SIG-M5 treated with dmso at 0.1 percent for 504 hours (cell line): ENCODE results near the gene SAP30BP.

Experiments used
- DNase-seq: peaks from one replicate; lab custom pipeline; 2025; ENCODE audit not compliant: unreplicated experiment; lab: John Stamatoyannopoulos, UW

Gene SAP30BP

DNA sequence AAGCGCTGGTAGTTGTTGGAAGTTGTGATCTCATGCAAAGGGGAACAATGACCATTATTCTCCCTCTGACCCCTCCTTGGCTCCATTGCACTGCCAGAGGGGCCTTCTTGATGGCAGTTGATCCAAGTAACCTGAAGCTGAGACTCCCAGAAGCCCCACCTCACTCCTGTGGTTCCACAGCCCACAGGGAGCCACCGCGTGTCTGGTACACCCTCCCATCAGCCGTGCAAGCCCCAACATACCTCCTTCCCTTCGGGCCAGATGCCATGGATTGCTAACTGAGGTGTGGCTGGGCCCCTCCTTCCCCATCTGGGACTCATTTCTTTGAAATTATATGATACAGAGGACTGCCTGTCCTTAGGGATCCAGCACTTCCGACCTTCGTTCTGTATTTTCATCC is 17.8 kb downstream of the SAP30BP start:
- no peak for DNase-seq

DNA sequence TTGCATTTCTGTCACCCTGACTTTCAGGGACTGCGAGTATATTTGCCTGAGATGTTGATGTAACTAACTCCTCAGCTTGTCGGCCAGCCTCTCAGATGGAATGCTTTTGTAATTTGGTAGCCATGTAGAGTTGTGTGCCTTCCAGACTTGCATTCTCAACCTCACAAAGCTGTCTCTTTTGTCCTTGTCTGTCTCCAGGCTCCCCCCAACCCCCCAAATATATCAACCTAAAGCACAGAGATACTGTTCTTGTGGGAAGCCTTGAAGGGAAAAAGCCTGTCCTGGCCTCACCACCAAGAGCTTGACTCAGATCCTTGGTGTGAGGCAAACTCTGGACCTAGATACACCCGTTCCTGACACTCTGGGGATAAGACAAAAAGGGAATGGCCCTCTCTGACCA is 18.4 kb downstream of the SAP30BP start:
- DNase-seq = no peak

DNA sequence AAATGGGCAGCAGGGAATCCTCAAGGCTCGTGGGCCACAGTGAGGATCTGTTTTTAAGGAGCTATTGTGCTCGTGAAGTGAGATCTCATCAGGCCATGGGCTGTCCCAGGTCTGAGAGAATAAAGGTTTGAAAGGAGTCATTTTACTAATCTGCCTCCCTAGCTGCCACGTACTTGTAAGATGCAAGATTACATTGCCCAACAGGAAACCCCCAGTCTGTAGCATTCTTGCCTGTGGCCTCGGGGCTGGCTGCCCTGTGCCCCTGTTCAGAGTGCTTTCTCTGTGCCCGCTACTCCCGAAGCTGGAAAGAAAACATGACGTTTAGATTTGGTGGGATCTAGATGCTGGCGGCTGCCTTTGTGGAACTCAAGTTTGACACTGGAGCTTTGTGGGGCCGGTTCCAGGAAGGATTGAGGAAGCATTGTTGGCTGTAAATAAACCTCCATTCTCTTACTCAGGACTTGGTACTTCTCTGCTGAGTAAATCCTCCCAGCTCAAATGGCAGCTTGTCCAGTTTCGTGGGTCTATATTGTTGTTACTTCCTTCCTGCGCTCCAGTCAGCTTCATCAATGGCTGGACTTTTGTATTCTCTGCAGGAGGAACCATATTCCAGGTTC is 21.2 kb downstream of the SAP30BP start:
- peak; percentile 53 for DNase-seq

DNA sequence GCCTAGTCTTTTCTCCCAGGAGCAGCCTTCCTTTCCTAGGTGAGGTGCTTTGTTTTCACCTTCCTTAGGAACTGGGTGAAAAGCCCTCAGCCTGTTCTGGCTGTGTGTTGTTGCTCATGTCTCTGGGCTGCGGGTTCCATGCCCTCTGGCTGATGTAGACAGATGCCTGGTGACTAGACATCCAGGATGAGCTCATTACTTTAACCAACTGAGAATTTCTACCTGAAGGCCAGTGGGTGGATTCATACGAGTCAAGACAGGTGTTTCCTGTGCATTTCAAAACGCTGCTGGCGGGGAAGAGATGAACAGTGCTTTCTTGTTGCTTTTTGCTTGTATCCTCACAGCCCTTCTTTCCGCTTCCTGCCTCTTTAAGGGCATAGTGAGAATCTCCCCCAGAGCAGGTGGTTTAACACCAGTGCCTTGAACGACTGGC is 22.3 kb downstream of the SAP30BP start:
- DNase-seq = peak; percentile 44

DNA sequence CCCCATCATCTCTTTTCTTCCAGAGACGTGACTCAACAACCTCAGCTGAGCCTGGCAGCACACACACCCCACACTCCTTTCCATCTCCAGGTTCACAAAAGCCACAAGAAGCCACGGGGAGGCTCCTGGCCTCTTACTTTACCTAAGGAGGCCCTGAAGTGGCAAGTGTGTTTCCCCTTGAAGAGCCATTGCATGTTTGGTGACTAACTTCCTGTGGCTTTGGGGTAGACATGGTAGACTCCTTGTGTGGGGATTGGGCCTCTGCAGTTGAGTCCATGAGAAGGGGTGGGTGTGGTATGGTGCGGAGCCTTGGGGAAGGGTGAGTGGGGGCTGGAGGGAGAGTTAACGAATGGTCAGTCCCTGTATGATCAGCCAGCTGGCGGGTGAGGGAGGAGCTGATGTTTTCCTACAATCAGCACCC is 24.2 kb downstream of the SAP30BP start:
- peak; percentile 25 for DNase-seq

DNA sequence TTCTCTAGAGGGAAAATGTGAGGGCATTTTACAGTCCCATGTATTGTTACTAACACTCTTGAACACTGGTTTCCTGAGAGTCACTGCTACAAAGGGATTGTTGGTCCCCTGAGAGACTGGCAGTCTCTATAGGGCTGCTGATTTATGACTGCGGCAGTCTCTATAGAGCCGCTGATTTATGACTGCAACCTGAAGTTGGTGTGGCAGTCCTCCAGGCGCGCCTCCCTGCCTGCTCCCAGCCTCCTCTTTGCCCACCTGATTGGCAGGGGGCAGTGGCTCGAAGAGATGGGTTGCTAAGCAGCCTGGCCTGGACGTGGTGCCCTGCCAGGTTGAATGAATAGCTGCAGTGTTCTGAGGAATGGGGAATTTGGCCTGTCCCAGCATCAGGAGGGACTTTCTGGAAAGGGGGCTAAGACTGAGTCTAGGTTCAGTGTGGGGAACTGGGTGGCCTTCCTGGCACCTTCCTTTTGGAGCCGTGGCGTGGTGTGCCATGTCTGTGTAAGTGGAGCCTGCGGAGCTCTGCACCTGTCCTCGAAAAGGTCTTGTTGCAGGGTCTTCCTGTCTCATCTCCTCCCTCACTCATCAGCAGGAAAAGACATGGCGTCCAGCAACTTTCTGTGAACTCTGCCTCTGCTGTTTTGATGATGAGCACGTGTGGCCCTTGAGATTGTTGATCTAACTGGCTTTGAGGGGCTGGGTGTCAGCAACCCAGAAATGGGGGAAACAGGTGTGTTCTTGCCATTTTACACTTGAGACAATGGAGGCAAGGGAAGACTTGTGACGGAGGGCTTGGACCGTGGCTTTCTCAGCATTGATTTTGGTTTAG is 24.9 kb downstream of the SAP30BP start:
- no peak for DNase-seq

DNA sequence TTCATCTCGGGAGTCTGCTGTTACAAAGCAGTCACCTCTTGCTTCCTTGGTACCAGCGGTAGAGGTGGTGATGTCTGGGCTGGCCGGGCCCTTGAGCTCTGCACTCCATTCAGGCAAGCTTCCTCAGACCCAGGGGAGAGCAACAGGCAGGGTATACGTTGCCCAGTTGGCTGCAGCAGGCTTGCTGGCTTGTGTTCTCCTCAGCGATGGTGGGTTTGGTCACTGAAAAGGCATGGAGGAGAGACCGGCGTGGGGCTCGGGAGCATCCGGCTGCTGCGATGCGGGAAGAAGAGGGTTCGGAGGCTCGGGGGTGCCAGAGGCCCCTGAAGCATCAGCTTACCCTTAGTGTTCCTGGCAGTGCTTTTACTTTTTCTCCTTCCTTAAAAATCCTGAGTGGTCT is 25.8 kb downstream of the SAP30BP start:
- DNase-seq = no peak

DNA sequence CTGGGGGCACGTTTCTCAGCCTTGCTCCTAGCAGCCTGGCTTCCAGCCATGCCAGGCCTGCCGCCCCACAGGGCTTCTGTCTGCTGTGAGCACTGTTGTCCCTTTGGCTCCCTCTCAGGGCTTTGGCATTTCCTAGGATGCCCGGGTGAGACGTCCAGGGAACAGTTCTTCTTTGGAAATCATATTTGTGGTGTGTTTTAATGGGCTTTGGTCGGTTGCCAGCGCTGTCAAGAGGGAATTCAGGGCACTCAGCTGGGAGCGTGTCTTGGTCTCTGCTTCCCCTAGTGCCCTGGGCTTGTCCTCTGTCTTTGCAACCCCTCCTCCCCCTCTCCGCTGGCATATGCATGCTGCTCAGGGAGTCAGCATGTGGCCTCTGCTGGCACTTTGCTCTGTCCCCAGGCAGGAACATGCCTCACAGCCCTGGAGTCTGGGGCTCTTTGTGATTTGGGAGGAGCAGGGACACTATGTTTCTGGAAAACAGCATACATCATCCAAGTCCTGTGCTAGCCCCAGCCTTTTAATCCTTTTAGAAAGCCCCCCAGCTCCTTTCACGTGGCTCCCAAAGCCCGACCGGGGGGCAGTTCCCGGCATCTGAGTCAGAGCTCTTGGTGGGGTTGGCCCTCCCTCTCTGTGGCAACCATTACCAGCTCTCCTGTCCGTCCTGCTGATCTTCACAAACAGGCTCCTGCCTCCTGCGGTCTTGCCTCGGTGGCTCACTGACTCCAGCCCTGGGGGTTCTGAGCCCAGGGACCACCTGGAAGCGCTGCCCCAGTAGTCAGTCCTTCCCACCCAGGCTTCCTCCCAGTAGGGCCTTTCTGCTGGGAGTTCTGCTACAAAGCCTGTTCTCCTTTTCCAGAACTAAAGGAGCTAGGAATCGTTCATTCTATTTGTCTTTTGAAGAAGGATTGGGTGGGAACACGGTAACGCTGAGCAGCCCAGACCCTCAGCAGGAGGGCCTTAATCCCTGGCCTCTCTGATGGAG is 26.7 kb downstream of the SAP30BP start:
- DNase-seq = no peak

DNA sequence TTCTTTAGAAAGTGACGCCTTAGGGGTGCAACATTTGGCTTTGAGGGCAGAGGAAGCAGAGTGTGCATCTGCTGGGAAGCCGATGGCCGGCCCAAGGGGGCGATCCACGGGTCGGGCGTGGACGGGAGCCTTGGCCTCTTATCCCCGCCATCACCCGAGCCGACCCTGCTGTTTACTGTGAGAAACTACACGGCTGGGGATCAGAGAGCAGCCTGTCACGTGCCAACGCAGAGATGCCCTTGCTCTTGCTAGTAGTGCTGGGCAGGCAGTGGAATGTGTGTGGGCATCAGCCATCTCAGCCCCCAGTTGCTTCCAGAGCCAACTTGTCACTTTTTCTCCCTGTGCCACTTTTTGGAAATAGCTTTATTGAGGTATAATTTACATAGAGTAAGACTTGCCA is 27.4 kb downstream of the SAP30BP start:
- DNase-seq = no peak

DNA sequence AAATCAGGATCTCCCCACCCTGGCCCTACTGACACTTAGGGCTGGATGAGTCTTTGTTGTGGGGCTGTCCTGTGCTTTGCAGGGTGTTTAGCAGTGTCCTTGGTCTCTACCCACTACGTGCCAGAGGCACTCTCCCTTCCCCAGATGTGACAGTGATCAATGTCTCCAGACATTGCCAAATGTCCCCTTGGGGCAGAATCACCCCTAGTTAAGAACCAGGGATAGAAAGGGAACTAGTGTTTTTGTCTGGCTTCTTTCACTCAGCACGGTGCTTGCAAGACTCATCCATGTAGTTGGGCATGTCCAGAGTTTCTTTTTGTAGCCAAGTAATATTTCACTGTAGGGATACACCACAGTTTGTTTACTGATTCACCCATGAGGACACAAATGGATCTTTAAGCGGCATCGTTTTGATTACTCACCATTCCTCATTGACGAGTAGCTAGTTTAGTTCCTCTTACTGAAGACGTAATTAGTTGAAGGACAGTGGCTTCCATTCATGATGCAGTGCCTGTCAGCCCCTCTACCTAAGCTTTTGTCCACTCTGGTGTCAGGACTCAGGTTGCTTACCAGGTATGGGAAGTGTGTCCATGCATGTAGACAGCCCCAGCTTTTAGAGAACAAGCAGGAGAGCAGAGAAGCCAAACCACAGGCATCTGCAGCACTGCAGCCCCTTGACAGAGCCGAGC is 28.1 kb downstream of the SAP30BP start:
- no peak for DNase-seq

DNA sequence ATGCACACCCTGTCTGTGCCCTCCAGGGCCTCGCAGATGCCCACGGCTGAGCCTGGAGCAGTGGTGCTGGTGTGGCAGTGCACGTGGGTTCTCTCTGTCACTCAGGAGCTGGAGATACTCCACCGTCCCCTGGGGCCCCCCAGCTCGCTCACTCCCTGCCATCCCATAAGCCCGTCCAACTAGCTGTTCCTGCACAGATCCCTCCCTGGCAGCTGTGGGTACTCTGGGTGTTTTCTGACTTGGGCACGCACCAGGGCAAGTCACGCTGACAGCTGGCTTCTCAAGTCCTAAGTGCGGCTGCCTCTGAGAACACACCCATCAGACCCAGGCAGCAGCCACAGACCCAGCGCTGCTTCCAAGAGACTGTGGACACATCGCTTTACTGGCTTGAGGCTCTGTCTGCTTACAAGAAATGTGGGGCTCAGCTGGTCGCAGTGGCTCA is 28.7 kb downstream of the SAP30BP start:
- DNase-seq = no peak

DNA sequence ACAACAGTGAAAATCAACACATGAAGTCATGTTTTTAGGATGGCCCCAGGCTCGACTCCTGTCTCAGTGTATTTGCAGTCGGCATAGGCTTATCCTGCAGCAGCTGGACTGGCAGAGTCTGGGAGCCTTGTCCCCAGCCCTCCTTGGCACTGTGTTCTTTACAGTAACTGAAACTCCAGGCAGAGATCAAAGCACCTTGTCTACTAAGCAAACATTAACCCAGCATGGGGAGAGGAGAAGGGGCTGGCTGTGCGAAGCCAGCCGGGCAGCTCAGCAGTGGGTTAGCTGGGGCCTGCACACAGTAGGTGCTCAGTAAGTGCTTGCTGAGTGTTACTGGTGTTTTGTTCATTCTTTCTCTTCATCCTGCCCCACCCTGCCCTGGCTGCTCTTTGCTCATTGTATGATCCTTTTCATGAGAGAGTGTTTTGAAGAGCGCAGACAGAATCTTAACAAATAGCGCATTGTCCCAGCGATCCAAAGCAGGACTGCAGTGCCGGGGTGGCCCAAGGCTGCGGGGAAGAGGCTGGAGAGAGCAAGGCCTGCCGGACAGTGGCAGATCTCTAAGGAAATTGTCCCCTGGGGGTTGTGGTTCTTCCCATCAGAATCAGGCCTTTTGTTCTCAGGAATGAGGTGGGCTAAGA is 30.6 kb downstream of the SAP30BP start:
- no peak for DNase-seq

DNA sequence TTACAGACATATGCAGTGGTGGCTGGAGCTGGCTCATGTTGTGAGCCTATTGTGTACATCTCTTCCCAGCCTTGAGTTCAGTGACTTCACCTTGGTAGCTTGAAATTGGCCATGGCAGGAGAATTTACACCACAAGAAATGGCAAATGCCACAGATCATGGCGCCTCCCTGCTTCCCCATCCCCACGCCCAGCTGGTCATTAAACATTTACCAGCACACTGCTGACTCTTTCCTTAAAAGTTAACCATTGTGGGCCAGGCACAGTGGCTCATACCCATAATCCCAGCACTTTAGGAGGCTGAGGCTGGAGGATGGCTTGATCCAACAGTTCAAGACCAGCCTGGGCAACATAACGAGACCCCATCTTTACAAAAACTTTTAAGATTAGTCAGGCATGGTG is 31.5 kb downstream of the SAP30BP start:
- no peak for DNase-seq

DNA sequence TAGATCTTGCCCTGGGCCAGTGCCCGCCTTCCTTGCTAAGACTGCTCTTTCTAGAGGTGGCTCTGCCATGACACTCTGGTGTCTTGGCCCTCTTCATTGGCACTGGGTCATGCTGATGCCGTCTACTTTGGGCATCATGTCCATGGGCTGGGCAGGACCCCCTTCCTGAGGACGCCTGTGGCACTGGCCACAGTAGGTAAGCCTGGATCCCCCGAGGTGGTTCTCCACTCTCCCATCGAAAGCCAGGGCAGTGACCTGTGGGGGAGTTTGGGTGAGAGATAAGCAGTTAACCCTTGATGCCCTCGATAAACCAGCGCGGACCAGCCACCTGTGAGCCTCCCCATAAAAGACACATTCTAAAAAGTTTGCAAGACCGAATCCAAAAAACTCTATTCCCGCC is 34.1 kb downstream of the SAP30BP start:
- DNase-seq = no peak

DNA sequence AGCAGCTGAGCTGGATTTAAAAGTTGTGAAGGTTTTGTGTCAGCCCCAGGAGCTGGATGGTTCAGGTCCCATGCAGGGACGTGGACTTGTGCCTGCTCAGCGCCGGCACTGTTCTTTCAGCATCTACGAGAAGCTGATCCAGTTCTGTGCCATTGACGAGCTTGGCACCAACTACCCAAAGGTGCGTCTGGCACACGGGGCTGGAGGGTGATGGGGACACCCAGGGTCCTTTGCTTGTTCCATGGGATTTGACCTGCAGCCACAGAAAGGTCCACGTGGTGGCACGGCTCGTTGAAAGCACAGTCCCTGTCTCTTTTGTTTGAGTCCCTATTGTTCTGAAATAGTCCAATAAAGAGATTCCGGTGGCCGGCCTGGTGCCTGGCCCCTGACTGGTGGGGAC is 36.1 kb downstream of the SAP30BP start:
- no peak for DNase-seq

DNA sequence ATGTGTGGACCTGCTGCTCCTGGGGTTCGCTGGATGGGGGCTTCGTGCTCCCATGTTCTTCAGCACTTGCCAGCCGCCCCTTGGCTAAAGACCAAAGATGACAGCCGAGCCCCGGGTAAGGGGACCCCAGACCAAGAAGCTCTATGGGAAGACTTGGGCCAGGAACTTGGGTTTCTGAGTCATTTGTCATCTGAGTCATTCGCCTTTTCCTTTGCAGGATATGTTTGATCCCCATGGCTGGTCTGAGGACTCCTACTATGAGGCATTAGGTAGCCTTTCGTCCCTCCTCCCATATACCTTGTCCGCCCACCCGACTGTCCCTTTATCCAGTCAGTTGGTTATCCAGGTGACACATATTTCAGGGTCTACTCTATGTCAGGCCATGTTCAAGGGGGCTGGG is 36.5 kb downstream of the SAP30BP start:
- DNase-seq = no peak

DNA sequence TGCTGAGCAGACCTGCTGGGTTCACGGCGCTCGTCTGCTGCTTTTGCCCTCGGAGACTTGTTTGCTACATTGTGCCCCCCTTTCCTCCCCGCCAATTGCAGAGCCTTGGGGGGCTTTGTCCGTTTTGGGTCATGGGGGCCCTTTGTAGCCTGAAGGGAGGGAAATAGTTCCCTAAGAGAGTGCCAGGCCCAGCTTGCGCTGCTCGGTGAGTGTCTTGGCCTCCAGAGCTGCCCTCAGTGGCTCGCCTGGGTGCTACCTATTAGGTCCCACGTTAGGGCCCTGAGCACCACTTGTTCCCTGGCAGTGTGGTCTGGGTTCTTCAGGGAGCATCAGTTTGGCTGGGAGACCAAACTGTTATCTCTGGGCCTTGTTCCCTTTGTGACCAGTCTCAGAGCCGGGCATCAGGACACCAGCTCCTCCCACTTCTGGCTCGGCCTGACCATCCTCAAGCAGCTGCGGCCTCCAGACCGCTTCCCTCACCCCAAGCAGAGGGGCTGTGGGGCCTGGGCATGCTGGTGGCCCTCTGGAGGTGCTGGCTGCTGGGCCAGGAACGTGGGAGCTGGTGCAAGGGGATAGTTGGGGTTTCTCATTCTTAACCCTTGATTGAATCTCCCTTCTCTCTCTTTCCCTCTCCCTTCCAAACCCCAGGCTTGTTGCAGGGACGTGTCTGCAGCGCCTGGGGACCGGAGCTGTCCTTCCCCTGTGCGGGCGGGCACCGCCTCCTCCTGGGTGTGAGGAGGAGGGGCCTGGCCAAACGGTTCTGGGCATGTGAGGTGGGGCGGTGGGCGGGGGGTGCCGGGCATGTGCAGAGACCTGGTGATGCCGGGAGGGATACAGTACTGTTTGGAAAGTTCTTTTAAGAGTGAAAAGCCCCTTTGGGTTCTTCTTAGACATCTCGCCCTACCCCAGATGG is 38.1 kb downstream of the SAP30BP start:
- DNase-seq = no peak

DNA sequence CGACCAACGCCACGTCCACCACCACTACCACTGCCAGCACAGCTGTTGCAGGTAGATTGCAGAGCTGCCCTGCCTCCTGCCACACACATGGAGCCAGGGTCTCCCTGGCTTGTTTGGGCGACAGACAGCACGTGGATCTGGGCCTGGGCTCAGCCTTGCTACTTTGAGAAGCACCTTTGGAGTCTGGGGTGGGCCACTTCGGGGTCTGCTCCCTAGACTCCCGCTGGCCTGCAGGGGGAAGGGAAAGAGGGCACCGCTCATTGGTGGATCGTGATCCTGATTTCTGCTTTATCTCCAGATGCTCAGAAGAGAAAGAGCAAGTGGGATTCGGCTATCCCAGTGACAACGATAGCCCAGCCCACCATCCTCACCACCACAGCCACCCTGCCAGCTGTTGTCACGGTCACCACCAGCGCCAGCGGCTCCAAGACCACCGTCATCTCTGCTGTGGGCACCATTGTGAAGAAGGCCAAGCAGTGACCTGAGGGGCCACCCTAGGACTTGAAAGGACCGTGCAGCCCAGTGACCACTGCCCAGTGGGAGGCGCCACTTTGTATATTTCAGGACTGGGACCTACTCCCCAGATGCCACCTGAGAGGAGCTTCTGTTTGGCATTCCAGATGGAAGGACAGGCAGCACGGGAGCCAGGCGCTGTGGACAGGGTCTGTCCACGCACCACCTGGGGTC is 39.0 kb downstream of the SAP30BP start:
- DNase-seq = no peak

DNA sequence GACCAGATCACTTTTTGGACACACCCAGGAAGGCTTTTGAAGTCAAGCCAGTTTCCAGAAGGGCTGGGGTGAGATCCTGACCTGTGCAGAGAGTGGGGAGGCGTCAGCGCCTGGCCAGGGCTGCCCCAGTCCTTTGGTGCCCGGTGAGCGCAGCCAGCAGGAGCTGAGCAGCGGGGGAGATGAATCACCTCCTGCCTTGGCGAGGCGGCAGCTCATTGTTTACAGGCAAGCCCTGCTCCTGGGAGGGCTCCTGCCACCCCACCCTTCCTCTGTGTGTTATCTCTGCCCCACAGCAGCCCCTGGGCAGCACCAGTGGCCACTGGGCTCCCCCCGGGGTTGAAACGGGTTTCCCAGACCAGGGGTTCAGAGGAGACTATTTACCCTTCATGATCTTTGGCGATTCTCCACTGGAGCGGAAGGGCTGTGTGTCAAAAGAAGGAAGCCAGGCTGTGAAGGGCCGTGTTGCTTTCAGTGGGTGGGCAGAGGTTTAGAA is 40.0 kb downstream of the SAP30BP start:
- DNase-seq = no peak
